IgD-negative memory B cell (primary cell): ENCODE results near the gene NBEA. TPM values are rescaled to one million over a fixed set of nuclear protein-coding genes. Genes with fewer than 3 reads are reported as not detected.

Experiments used
- H3K27ac Mint-ChIP-seq, 3 donors: one replicate each; pipeline ENCODE4 v1.8.0; 2020 to 2022; ENCODE audit warnings: mild to moderate bottlenecking in 3 of 3, mixed read lengths in 3 of 3, moderate library complexity in 1 of 3
- H3K27me3 Mint-ChIP-seq: one replicate; pipeline ENCODE4 v1.8.0; 2021; ENCODE audit warnings: mixed read lengths
- H3K36me3 Mint-ChIP-seq: one replicate; pipeline ENCODE4 v1.8.0; 2020; ENCODE audit warnings: mild to moderate bottlenecking, mixed read lengths
- H3K4me1 Mint-ChIP-seq, 3 donors: one replicate each; pipeline ENCODE4 v1.8.0; 2020 to 2022; ENCODE audit warnings: mixed read lengths in 3 of 3, mild to moderate bottlenecking in 1 of 3
- H3K4me3 Mint-ChIP-seq, 4 donors: one replicate each; pipeline ENCODE4 v1.8.0; 2020 to 2022; ENCODE audit warnings: mild to moderate bottlenecking in 4 of 4, mixed read lengths in 4 of 4, moderate library complexity in 3 of 4
- H3K9me3 Mint-ChIP-seq, 3 donors: one replicate each; pipeline ENCODE4 v1.8.0; 2020 to 2021; ENCODE audit warnings: mixed read lengths in 3 of 3, mild to moderate bottlenecking in 1 of 3
- polyA plus RNA-seq: library from polyadenylated mRNA; unstranded; fragments of 300-500 nt; fragmentation: Illumina TruSeq; gene quantifications from one replicate; pipeline ENCODE4 v1.2.3, GENCODE V29; 2021

NBEA gene
- polyA plus RNA-seq, 1 donor from 2014 or later: 0.61 TPM

GRCh38 chr13:35716186-35716585 lies 774.1 kb downstream of the NBEA start:
- H3K27ac Mint-ChIP-seq: no peak overlapping the region
- H3K4me3 Mint-ChIP-seq: no peak overlapping the region
- peaks cover 0 to 2% (median 0%) of the 10 kb centered on the region in 3 donors for H3K4me1 Mint-ChIP-seq
- H3K36me3 Mint-ChIP-seq: peaks cover 2% of the 10 kb centered on the region
- H3K9me3 Mint-ChIP-seq: peaks cover 0 to 2% (median 0%) of the 10 kb centered on the region in 3 donors
- H3K27me3 Mint-ChIP-seq: peaks cover 1% of the 10 kb centered on the region

GRCh38 chr13:35716729-35717128 lies 774.7 kb downstream of the NBEA start:
- H3K4me1 Mint-ChIP-seq: peaks cover 0 to 2% (median 0%) of the 10 kb centered on the region in 3 donors
- H3K27ac Mint-ChIP-seq: no peak overlapping the region
- peaks cover 1% of the 10 kb centered on the region for H3K27me3 Mint-ChIP-seq
- H3K4me3 Mint-ChIP-seq: no peak overlapping the region
- H3K36me3 Mint-ChIP-seq: peaks cover 2% of the 10 kb centered on the region
- H3K9me3 Mint-ChIP-seq: peaks cover 0 to 2% (median 0%) of the 10 kb centered on the region in 3 donors

- H3K4me1 Mint-ChIP-seq: peaks cover 0 to 2% (median 0%) of the 10 kb centered on the region in 3 donors
- H3K27ac Mint-ChIP-seq: no peak overlapping the region
- peaks cover 2% of the 10 kb centered on the region for H3K36me3 Mint-ChIP-seq
- no peak overlapping the region for H3K4me3 Mint-ChIP-seq
- peaks cover 1% of the 10 kb centered on the region for H3K27me3 Mint-ChIP-seq
- no peaks in the 10 kb centered on the region for H3K9me3 Mint-ChIP-seq
Observed at GRCh38 chr13:35718084-35718483, 776.0 kb downstream of the NBEA start.

GRCh38 chr13:35720290-35720689 lies 778.2 kb downstream of the NBEA start:
- H3K36me3 Mint-ChIP-seq: peaks cover 2% of the 10 kb centered on the region
- H3K27ac Mint-ChIP-seq: no peak overlapping the region
- peaks cover 0 to 2% (median 0%) of the 10 kb centered on the region in 3 donors for H3K4me1 Mint-ChIP-seq
- no peaks in the 10 kb centered on the region for H3K9me3 Mint-ChIP-seq
- peaks cover 1% of the 10 kb centered on the region for H3K27me3 Mint-ChIP-seq
- H3K4me3 Mint-ChIP-seq: no peak overlapping the region

- peaks cover 1% of the 10 kb centered on the region for H3K27me3 Mint-ChIP-seq
- no peaks in the 10 kb centered on the region for H3K36me3 Mint-ChIP-seq
- H3K4me3 Mint-ChIP-seq: no peak overlapping the region
- H3K4me1 Mint-ChIP-seq: peaks cover 0 to 2% (median 0%) of the 10 kb centered on the region in 3 donors
- no peaks in the 10 kb centered on the region for H3K9me3 Mint-ChIP-seq
- H3K27ac Mint-ChIP-seq: no peak overlapping the region
Observed at GRCh38 chr13:35720690-35721554, 778.9 kb downstream of the NBEA start.
